ENCODE data around the gene TPO. TPM values are rescaled to one million over a fixed set of nuclear protein-coding genes. Genes with fewer than 3 reads are reported as not detected.

Gene TPO
- polyA plus RNA-seq, 3 donors = not detected

- no peaks in the 10 kb centered on the region for H4K20me1 ChIP-seq (ENCODE audit: insufficient read depth, low read length)
- H3K4me1 ChIP-seq (ENCODE audit: control insufficient read depth in 1 of 2, insufficient read depth in 2 of 2, low read length in 2 of 2) = no peaks in the 10 kb centered on the region
- no peak overlapping the region for H2AFZ ChIP-seq (ENCODE audit: insufficient read depth, low read depth, low read length, poor library complexity, severe bottlenecking)
- intact Hi-C loops (cut with micrococcal nuclease) = no loop called here
- H3K9ac ChIP-seq (ENCODE audit: insufficient read depth, low read length, poor library complexity, severe bottlenecking) = no peak overlapping the region
- Mint-ChIP-seq H3K4me3 (no peak overlapping the region), H3K27ac (no peak overlapping the region), H3K36me3 (no peaks in the 10 kb centered on the region), H3K4me1 (no peaks in the 10 kb centered on the region), H3K27me3 (ENCODE audit: low read depth in 3 of 3) (peaks cover 0 to 9% (median 0%) of the 10 kb centered on the region in 3 donors), H3K9me3 (peaks cover 6 to 38% (median 12%) of the 10 kb centered on the region in 7 donors)
- 90% methylated on average over 2 of the region's 4 CpGs for WGBS (ENCODE audit: insufficient coverage)
- no peaks in the 10 kb centered on the region for H3K36me3 ChIP-seq (replicated peaks in 1 of 2; ENCODE audit: control insufficient read depth in 1 of 2, insufficient read depth in 2 of 2, low read length in 2 of 2)
- H3K9me3 ChIP-seq (replicated peaks in 1 of 2; ENCODE audit: control insufficient read depth in 1 of 2, insufficient read depth in 1 of 2, low read length in 2 of 2) = peaks cover 0 to 16% of the 10 kb centered on the region in 2 donors
- H3K4me3 ChIP-seq (replicated peaks in 1 of 3; ENCODE audit: low read depth in 2 of 3, low read length in 3 of 3) = no peak overlapping the region
- no peak overlapping the region for H3K27ac ChIP-seq (ENCODE audit: low read depth in 1 of 2, low read length in 2 of 2)
- TF ChIP-seq CTCF (IDR thresholded peaks at IDR 0.05) = no peak
- no peaks in the 10 kb centered on the region for H3K79me2 ChIP-seq (ENCODE audit: insufficient read depth, low read length)
- no peak overlapping the region for H3K4me2 ChIP-seq (replicated peaks; ENCODE audit: extremely low read depth, low read length, poor library complexity, severe bottlenecking)
- no peaks in the 10 kb centered on the region for H3K27me3 ChIP-seq (ENCODE audit: control insufficient read depth in 2 of 2, insufficient read depth in 2 of 2, low read length in 2 of 2)
- DNase-seq = no peak
Observed at GRCh38 chr2:1446301-1446700, 33.0 kb downstream of the TPO start.

GRCh38 chr2:1448009-1448408 is 34.7 kb downstream of the TPO start:
- Mint-ChIP-seq H3K4me1 (no peaks in the 10 kb centered on the region), H3K36me3 (no peaks in the 10 kb centered on the region), H3K9me3 (peaks cover 0 to 29% (median 5%) of the 10 kb centered on the region in 7 donors), H3K27ac (no peak overlapping the region), H3K27me3 (ENCODE audit: low read depth in 3 of 3) (peaks cover 0 to 9% (median 0%) of the 10 kb centered on the region in 3 donors), H3K4me3 (no peak overlapping the region)
- no peak overlapping the region for H3K4me2 ChIP-seq (replicated peaks; ENCODE audit: extremely low read depth, low read length, poor library complexity, severe bottlenecking)
- H3K79me2 ChIP-seq (ENCODE audit: insufficient read depth, low read length) = no peaks in the 10 kb centered on the region
- no peak overlapping the region for H3K4me3 ChIP-seq (replicated peaks in 1 of 3; ENCODE audit: low read depth in 2 of 3, low read length in 3 of 3)
- H3K27me3 ChIP-seq (ENCODE audit: control insufficient read depth in 2 of 2, insufficient read depth in 2 of 2, low read length in 2 of 2) = no peaks in the 10 kb centered on the region
- no peak overlapping the region for H3K27ac ChIP-seq (ENCODE audit: low read depth in 1 of 2, low read length in 2 of 2)
- no peaks in the 10 kb centered on the region for H3K4me1 ChIP-seq (ENCODE audit: control insufficient read depth in 1 of 2, insufficient read depth in 2 of 2, low read length in 2 of 2)
- H3K9ac ChIP-seq (ENCODE audit: insufficient read depth, low read length, poor library complexity, severe bottlenecking) = no peak overlapping the region
- WGBS (ENCODE audit: insufficient coverage) = 65% methylated on average over 17 of the region's 18 CpGs
- H3K36me3 ChIP-seq (replicated peaks in 1 of 2; ENCODE audit: control insufficient read depth in 1 of 2, insufficient read depth in 2 of 2, low read length in 2 of 2) = no peaks in the 10 kb centered on the region
- no peak for DNase-seq
- no peaks in the 10 kb centered on the region for H4K20me1 ChIP-seq (ENCODE audit: insufficient read depth, low read length)
- intact Hi-C loops (cut with micrococcal nuclease) = no loop called here
- H2AFZ ChIP-seq (ENCODE audit: insufficient read depth, low read depth, low read length, poor library complexity, severe bottlenecking) = no peak overlapping the region
- peaks cover 0 to 11% of the 10 kb centered on the region in 2 donors for H3K9me3 ChIP-seq (replicated peaks in 1 of 2; ENCODE audit: control insufficient read depth in 1 of 2, insufficient read depth in 1 of 2, low read length in 2 of 2)
- no peak for TF ChIP-seq CTCF (IDR thresholded peaks at IDR 0.05)

All from CD14-positive monocyte (primary cell).